B cell (primary cell): ENCODE data around the gene MCRIP2. TPM values are rescaled to one million over a fixed set of nuclear protein-coding genes. Genes with fewer than 3 reads are reported as not detected.
"Not testable (repeated sequence)": the region's sequence is repeated elsewhere in the genome, so short reads cannot be mapped to it uniquely, and the experiment has no call there.

Experiments
- ATAC-seq: fragments of 200-7000 bp; cut with Tn5 transposase; one replicate; pipeline ENCODE4 v1.10.0; 2021; ENCODE audit warnings: low read depth, mild to moderate bottlenecking, moderate number of reproducible peaks, moderate library complexity
- CTCF ChIA-PET: fragments of 350-600 bp; sonication (Branson Sonifier 250); formaldehyde crosslinking; loops from one replicate; lab custom pipeline; 2021; ENCODE audit warnings: antibody characterized with exemption, inconsistent platforms; lab: Charles Lee
- POLR2A ChIA-PET: fragments of 350-600 bp; sonication (Branson Sonifier 250); formaldehyde crosslinking; loops from one replicate; lab custom pipeline; 2021; ENCODE audit warnings: antibody characterized with exemption; lab: Charles Lee
- DNase-seq: peaks from one replicate; pipeline ENCODE4 v3.0.0; 2013
- H2AFZ ChIP-seq: 2 replicates; pipeline ENCODE4 v1.6.1; 2012; ENCODE audit warnings: mild to moderate bottlenecking, low read depth, low read length; ENCODE audit not compliant: insufficient read depth, poor library complexity, severe bottlenecking
- H3K27ac ChIP-seq, 2 donors: 1 replicate in 1 of 2; 2 replicates in 1 of 2; pipeline ENCODE4 v1.5.1; 2012 to 2013; ENCODE audit warnings: low read length in 2 of 2, mild to moderate bottlenecking in 2 of 2, moderate library complexity in 1 of 2
- H3K27me3 ChIP-seq, 4 experiments: fragments of 200-600 bp in 1 of 4; sonication (generic) in 1 of 4; replicated peaks in 1 of 4; 1 replicate in 2 of 4; 2 replicates in 2 of 4; pipeline versions ENCODE4 v1.6.1 to v1.7.0; 2013 to 2016; ENCODE audit warnings: low read length in 3 of 4, mild to moderate bottlenecking in 2 of 4, mixed read lengths in 1 of 4, moderate library complexity in 1 of 4; ENCODE audit not compliant: insufficient read depth in 4 of 4, control insufficient read depth in 3 of 4; ENCODE audit errors: control extremely low read depth in 1 of 4
- H3K36me3 ChIP-seq, 2 experiments: replicated peaks in 1 of 2; 1 replicate in 1 of 2; 2 replicates in 1 of 2; pipeline versions ENCODE4 v1.6.1 to v1.7.1; 2013; ENCODE audit warnings: low read length in 1 of 2; ENCODE audit not compliant: insufficient read depth in 2 of 2, control insufficient read depth in 1 of 2; ENCODE audit errors: control extremely low read depth in 1 of 2, extremely low read depth in 1 of 2
- H3K4me1 ChIP-seq, 2 donors: fragments of 200-600 bp in 1 of 2; sonication (generic) in 1 of 2; 1 replicate in 1 of 2; 2 replicates in 1 of 2; pipeline versions ENCODE4 v1.5.1 to v1.6.1; 2013 to 2017; ENCODE audit warnings: low read length in 2 of 2; ENCODE audit not compliant: control insufficient read depth in 2 of 2, insufficient read depth in 2 of 2
- H3K4me2 ChIP-seq: replicated peaks from 2 replicates; pipeline ENCODE3; 2012; ENCODE audit warnings: mild to moderate bottlenecking, low read depth, low read length; ENCODE audit not compliant: poor library complexity, severe bottlenecking
- H3K4me3 ChIP-seq, 5 experiments: fragments of 200-600 bp in 1 of 5; sonication (generic) in 1 of 5; 1 replicate in 3 of 5; 2 replicates in 2 of 5; pipeline versions ENCODE4 v1.5.1 to v1.7.0; 2011 to 2016; ENCODE audit warnings: low read length in 4 of 5, mild to moderate bottlenecking in 4 of 5, low read depth in 2 of 5, control low read depth in 1 of 5, moderate library complexity in 1 of 5; ENCODE audit not compliant: insufficient read depth in 1 of 5; ENCODE audit errors: control extremely low read depth in 1 of 5, extremely low read depth in 1 of 5
- H3K79me2 ChIP-seq: fragments of 200-600 bp; sonication (generic); one replicate; pipeline ENCODE4 v1.6.0; 2016; ENCODE audit warnings: low read length; ENCODE audit not compliant: control insufficient read depth, insufficient read depth
- H3K9ac ChIP-seq: fragments of 200-600 bp; sonication (generic); 2 replicates; pipeline ENCODE4 v1.6.1; 2017; ENCODE audit warnings: mild to moderate bottlenecking, low read length, moderate library complexity
- H3K9me3 ChIP-seq, 3 donors: one replicate each; pipeline versions ENCODE4 v1.6.1 to v1.7.1; 2013; ENCODE audit warnings: low read length in 2 of 3; ENCODE audit not compliant: control insufficient read depth in 2 of 3, insufficient read depth in 1 of 3; ENCODE audit errors: control extremely low read depth in 1 of 3
- H4K20me1 ChIP-seq: 2 replicates; pipeline ENCODE4 v1.6.0; 2012; ENCODE audit warnings: mild to moderate bottlenecking, low read length; ENCODE audit not compliant: insufficient read depth, control insufficient read depth, poor library complexity, severe bottlenecking
- H3K27ac Mint-ChIP-seq: one replicate; pipeline ENCODE4 v1.8.0; 2021; ENCODE audit warnings: mixed read lengths
- H3K27me3 Mint-ChIP-seq: one replicate; pipeline ENCODE4 v1.8.0; 2021; ENCODE audit warnings: mixed read lengths
- H3K4me1 Mint-ChIP-seq: one replicate; pipeline ENCODE4 v1.8.0; 2021; ENCODE audit warnings: mixed read lengths
- H3K4me3 Mint-ChIP-seq: one replicate; pipeline ENCODE4 v1.8.0; 2021; ENCODE audit warnings: mixed read lengths
- H3K9me3 Mint-ChIP-seq: one replicate; pipeline ENCODE4 v1.8.0; 2022; ENCODE audit warnings: mixed read lengths; ENCODE audit not compliant: insufficient read depth
- CTCF ChIP-seq: fragments of 200-600 bp; IDR thresholded peaks from one replicate; pipeline ENCODE4 v1.8.0; 2022; ENCODE audit warnings: antibody characterized with exemption, mild to moderate bottlenecking
- EZH2 ChIP-seq: IDR thresholded peaks from 2 replicates; pipeline ENCODE4 v1.6.1; 2012; ENCODE audit warnings: borderline replicate concordance, low read depth, mild to moderate bottlenecking, moderate library complexity, low read length; ENCODE audit not compliant: insufficient read depth, poor library complexity, severe bottlenecking
- WGBS: methylation state at CpG from one replicate; pipeline ENCODE4 v1.1.5; 2013; ENCODE audit warnings: missing lambda C conversion rate; ENCODE audit not compliant: insufficient coverage; 5-methylcytosine and 5-hydroxymethylcytosine counted together
- intact Hi-C: fragments of 100-400 bp; cut with micrococcal nuclease; formaldehyde crosslinking; loops from one replicate; pipeline ENCODE4 v1.10.0; 2022
- polyA plus RNA-seq: library from polyadenylated mRNA; depleted of rRNA; stranded (reverse); fragments of >200 nt; gene quantifications from 2 replicates; pipeline ENCODE4 v1.2.3, GENCODE V29; 2012
- total RNA-seq, 2 donors: library from RNA; stranded (reverse); fragments of 120-200 nt in 1 of 2; gene quantifications; 1 replicate in 1 of 2; 2 replicates in 1 of 2; pipeline versions ENCODE4 v1.2.3 to v1.2.4, GENCODE V29; 2013 to 2022

Gene MCRIP2
- total and polyA plus RNA-seq, 2 donors (not counting 1 experiment from before 2014, with no cell fraction given), result 29.2 to 46.0 TPM

- TF ChIP-seq EZH2 (no peak), CTCF (no peak)
- peaks cover 0 to 13% of the 10 kb centered on the region in 2 experiments for H3K36me3 ChIP-seq
- H2AFZ ChIP-seq, result no peak overlapping the region
- 99% methylated on average over 12 of the region's 12 CpGs for WGBS
- H3K9me3 ChIP-seq, result peaks cover 0 to 7% (median 0%) of the 10 kb centered on the region in 3 donors
- Mint-ChIP-seq H3K4me1 (peaks cover 25% of the 10 kb centered on the region), H3K27me3 (no peaks in the 10 kb centered on the region), H3K9me3 (no peaks in the 10 kb centered on the region), H3K4me3 (no peak overlapping the region), H3K27ac (no peak overlapping the region)
- POLR2A ChIA-PET, result no interaction called here
- DNase-seq, result no peak
- no peak overlapping the region for H3K9ac ChIP-seq
- intact Hi-C loops, result no loop called here
- no peak overlapping the region for H3K4me2 ChIP-seq
- peaks cover 69% of the 10 kb centered on the region for H3K79me2 ChIP-seq
- no peak for ATAC-seq
- peaks cover 43% of the 10 kb centered on the region for H4K20me1 ChIP-seq
- H3K4me3 ChIP-seq, result no peak overlapping the region
- no peaks in the 10 kb centered on the region for H3K27me3 ChIP-seq
- no peak overlapping the region for H3K27ac ChIP-seq
- H3K4me1 ChIP-seq, result peaks cover 0 to 5% of the 10 kb centered on the region in 2 donors
- CTCF ChIA-PET, result interaction anchor here (0.7 kb wide), 1 partner anchor 10 kb away, joined by 3 read pairs; no protein-coding TSS in a partner anchor
Observed at GRCh38 chr16:596736-597060, 44.9 kb upstream of the MCRIP2 start.

- H3K9me3 ChIP-seq, ATAC-seq, H3K27me3 ChIP-seq, H3K4me2 ChIP-seq, H3K4me3 Mint-ChIP-seq, intact Hi-C loops, H3K4me1 ChIP-seq, H3K27ac ChIP-seq, CTCF ChIA-PET, H3K9me3 Mint-ChIP-seq, DNase-seq, H3K4me3 ChIP-seq, H3K27me3 Mint-ChIP-seq, POLR2A ChIA-PET, H3K27ac Mint-ChIP-seq, H3K9ac ChIP-seq, H2AFZ ChIP-seq: not testable (repeated sequence)
- 96% methylated on average over 4 of the region's 7 CpGs for WGBS
- Histone ChIP-seq H3K79me2 (peaks cover 68% of the 10 kb centered on the region), H3K36me3 (peaks cover 0 to 13% of the 10 kb centered on the region in 2 experiments), H4K20me1 (peaks cover 38% of the 10 kb centered on the region)
- peaks cover 17% of the 10 kb centered on the region for H3K4me1 Mint-ChIP-seq
Observed at GRCh38 chr16:597655-598054, 44.0 kb upstream of the MCRIP2 start.
